Colon (tissue), 2 donors: ENCODE data around the gene SUMF1.
"Not testable (repeated sequence)": the region's sequence is repeated elsewhere in the genome, so short reads cannot be mapped to it uniquely, and the experiment has no call there.

Experiments
- FAIRE-seq: peaks from 2 replicates; lab custom pipeline; 2012; peaks lifted over from hg19 to GRCh38; lab: Jason Lieb, UNC
- donor health status: control.
- donor health status: control.

The SUMF1 gene

DNA sequence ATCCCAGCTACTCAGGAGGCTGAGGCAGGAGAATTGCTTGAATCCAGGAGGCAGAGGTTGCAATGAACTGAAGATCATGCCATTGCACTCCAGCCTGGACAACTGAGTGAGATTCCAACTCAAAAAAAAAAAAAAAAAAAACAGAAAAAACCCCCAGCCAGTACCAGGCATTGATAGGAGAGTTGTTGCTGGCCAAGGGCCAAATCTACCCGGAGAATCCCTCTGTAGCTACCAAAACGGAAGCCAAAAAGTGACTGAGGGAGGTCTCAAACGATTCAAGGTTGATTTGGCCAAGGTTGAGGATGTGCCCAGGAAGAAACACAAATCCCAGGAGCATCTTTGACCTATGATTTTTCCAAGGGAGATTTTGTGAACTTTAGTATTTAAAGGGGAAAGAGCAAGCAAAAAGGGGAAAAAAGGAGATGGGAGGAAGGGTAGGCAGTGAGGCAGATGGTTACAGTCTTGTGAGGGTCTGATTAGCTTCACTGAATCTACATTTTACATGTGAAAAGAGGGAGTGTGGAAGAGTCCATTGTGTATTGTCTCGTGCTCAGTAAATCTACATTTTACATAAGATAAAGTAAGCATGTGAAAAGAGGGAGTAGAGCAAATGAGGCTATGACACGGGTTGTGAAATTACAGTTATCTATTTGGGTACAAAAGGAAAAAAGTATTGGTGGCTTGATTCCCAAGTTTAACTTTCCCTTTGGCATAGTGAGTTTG lies 131.1 kb downstream of the SUMF1 start:
- FAIRE-seq = no peak

DNA sequence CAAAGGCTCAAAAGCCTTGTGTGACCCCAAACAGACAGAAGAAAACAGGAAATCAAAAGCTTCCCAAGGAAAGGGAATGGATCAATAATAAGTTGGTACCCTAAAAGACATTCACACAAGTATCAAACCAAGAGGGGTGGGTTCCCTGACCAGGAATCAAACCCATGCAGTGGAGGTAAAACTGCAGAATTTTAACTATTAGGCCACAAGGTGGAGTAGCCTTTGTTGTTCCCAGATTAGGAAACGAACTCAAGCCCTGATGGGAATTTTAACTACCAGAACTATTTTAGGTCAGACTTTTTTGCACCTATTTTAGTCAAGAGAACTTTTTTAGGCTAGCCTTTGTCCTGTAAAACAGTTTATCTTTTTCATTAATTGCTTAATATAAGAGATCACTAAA lies 132.5 kb downstream of the SUMF1 start:
- no peak for FAIRE-seq

DNA sequence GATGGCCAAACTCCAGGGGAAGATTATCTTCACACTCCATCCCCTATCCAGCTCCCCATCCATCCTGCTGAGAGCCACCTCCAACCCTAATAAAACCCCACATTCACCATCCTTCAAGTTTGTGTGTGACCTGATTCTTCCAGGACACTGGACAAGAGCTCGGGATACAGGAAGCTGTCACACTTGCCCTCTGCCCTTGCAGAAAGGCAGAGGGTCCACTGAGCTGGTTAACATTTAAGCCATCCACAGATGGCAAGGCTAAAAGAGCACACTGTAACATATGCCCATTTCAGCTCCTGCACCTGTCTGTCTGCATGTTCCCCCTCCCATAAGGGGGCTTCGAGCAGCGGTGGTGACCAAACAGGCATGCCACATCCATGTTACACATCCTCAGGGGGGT lies 134.1 kb downstream of the SUMF1 start:
- no peak for FAIRE-seq

DNA sequence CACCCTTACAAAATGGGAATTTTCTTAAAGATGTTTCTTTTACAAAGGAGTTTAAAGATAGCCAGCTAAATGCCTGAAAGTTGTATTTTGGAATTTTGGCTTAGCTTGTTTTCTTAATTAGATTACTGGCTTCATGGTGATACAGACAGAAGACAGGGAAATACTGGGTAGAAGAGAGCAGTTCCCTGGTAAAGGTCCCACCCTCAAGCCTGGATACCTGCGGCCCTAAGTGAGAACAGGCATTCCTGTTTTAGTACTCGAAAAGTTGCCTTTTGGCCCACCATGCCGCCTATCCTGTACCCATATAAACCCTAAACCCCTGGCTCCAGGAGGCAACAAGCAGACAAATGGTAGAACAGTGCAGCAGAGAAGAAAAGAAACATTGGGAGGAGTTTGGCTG lies 134.5 kb downstream of the SUMF1 start:
- no peak for FAIRE-seq

DNA sequence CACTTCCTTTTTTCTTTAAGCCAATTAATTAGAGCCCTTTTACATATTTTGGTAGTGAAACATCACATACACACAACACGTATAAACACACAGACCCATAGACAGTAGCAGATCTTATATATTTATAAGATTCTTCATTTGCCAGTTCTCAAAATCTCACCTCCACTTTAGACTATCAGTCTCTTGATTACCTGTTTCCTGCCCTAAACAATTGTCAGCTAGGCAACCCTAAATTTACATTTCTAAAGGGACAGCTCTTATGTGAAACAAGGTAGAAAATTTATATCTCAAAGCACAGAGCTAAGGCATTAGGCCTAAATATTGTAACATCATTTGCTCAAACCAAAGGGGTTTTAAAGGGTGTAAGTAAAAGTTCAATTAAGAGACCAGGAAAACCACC lies 135.0 kb downstream of the SUMF1 start:
- no peak for FAIRE-seq

DNA sequence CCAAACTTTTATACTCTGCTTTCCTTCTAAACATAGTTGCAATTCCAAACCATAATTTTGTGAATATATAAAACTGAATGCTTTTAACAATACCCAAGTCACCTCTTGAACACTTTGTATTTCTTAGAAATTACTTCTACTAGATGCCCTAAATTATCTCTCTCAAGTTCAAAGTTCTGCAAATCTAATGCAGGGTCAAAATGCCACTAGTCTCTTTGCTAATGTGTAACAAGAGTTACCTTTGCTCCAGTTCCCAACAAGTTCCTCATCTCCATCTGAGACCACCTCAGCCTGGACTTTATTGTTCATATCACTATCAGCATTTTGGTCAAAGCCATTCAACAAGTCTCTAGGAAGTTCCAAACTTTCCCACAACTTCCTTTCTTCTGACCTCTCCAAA lies 137.3 kb downstream of the SUMF1 start:
- not testable (repeated sequence) for FAIRE-seq

DNA sequence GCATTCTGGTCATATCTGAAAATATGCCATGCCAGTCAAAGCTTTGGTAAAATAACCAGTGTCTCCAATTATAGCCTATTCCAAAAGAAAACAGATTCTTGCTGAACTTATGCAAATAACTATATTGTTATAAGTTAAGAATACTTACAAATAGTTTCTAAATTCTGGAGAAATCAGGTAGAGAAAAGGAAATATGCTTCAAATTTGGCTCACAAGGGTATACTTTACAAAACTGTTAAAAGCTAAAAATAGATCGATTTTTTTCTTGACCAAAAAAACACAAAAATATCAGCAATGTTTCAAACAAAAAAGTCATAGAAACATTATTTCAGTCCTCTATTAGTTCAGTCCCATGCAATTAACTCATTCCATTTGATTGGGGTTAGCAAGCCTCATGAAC lies 140.2 kb downstream of the SUMF1 start:
- no peak for FAIRE-seq

DNA sequence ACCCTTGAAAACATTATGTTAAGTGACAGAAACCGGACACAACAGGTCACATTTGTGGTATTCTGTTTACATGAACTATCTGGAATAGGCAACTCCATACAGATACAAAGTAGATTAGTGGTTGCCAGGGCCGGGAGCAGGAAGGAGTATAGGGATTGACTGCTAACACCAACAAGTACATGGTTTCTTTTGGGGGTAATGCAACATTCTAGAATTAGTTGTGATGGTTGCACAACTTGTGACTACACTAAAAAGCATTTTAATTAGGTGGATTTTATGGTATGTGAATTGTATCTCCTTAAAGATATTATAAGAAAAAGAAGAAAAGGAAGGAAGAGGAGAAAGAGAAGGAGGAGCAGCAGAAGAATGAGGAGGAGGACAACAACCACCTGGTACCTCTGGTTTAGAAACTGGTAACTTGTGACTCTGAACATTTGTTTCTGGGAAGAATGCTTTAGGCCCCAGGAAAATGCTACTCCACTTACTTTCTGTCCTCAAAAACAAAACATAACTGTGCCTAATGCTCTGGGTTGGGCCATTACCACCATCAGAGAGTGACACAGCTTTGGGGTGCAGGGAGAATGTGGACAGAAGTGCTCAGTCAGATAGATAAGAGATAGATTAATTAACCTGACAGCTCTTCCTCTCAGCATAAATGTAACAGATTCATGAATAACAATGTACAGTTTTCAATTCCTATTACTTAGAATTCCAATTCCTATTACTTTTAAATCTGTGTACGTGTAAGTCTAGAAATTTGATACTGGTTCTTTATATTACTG lies 143.6 kb downstream of the SUMF1 start:
- no peak for FAIRE-seq

DNA sequence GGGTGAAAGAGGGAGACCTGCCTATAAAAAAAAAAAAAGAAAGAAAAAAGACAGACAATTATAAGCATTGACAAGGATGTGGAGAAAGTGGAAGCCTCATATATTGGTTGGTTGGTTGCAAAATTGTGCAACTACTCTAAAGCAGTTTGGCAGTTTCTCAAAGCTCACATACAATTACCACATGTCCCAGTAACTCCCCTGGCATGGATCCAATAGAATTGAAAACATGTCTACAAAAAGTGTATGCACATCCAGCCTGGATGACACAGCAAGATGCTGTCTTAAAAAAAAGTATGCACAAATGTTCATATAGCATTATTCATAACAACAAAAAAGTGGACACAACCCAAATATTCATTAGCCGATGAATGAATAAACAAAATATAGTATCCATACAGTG lies 144.4 kb downstream of the SUMF1 start:
- no peak for FAIRE-seq

DNA sequence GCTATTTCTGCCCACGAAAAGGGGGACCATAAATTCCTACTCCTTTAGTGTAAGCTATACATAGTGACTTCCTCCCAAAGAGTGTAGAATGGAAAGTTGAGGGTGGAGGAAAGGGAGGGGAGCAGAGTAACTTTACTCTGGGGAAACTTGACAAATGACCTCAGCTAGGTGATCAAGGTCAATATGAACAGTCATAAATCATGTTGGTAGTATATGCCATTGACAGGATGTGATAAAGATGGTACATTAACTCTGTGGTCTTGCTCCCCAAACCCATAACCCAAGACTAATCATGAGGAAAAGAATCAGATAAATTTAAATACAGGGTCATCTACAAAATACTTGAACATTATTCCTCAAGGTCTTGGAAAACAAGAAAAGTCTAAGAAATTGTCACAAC lies 145.3 kb downstream of the SUMF1 start:
- no peak for FAIRE-seq

DNA sequence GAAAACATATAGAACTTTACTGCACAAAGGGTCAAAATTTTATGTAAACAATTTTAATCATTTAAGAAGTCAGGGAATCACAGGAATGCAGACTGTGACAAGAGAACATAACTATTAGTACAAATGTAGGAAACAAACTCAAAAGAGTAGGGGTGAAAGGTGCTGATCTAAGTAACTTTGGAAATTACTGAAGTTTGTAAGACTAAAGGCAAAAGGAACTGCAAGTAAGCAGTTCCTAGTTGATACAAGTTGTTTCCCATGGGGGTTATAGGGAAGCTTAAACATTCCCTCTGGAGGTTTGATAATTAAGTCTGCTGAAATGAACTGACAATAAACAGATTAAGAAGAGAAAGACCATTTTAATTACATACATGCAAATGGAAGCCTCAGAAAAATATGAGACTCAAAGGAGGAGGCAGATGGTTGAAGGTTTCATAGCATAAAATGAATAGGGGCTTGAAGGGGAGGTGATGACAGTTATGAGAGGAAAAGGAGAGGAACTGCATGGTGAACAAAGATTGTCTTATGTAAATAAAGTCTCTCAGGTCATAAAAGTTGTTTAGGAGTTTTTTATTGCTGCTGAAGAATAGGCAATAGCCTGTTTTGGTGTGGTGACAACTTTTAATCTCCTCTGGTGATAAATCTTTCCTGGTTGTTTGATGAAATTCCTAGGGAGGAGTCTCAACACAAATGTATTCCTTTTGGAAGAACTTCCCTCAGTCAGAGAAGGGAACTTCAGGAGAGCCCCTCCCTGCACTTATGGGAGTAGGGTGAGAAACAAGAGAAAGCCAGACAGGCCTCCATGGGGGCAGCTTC lies 146.8 kb downstream of the SUMF1 start:
- FAIRE-seq = no peak

DNA sequence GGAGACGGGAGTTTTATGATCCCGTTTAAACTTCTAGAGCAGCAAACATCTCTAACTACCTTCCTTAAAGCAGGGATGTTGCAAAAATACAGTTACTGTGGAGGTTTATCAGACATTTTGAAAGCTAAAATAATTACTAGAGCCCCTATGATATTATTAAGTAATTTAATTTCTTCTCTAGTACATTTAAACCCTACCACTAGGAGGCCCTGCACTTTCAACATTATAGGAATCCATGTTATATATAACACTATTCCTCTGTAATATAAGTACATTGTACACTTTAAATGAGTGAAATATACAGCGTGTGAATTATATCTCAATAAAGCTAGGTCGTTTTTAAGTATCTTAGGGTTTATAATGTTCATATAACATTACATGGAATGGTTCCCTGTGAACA lies 152.4 kb downstream of the SUMF1 start:
- no peak for FAIRE-seq

DNA sequence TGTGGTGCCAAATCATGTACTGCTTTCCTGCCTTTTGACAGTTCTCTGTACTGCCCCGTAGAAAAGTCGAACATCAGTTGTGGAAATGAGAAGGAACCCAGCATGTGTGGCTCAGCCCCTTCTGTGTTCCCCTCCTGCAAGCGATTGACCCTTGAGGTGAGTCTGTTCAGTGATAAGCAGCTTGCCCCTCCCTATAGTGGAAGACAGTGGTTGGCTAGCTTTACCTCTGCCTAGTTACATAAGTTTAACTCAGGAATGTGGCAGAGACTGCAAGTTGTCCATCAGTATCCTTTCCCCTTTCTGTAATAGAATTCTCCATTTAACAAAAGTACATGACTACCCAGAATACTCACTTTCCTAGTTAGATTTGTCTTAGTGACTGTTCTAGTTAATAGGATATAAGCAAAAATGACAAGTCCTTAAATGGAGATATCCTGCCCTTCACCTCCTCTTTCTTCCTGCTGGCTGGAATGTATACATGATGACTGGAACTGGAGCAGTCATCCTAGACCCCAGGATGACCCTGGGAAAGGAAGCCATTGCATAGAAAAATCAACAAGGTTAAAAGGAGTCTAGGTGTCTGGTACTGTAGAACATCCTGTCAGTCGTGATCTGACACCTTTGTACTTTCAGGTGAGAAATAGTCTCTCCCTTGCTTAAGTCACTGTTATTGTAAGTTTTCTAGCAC lies 153.3 kb downstream of the SUMF1 start:
- FAIRE-seq = no peak

DNA sequence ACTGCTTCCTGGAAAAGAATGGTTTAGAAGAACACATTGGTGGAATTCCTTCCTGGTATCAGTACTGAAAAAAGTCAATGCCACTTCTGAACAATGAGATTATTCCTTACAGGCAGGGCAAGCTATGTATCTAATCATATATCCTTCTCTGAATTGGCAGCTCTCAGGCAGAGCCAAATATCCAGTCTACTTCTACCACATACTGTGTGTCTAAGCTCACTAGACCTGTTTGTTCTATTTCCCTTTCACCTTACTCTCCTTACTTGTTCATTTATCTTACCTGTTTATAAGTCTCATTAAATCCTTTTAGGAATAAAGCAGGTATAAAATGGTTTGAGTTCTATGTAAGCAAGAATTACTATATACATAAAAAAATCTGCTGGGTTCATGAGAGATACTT lies 155.6 kb downstream of the SUMF1 start:
- no peak for FAIRE-seq
